ENCODE data around the gene TRPV3. TPM values are rescaled to one million over a fixed set of nuclear protein-coding genes. Genes with fewer than 3 reads are reported as not detected.
"Not testable (repeated sequence)": the region's sequence is repeated elsewhere in the genome, so short reads cannot be mapped to it uniquely, and the experiment has no call there.

Gene TRPV3
- total and polyA plus RNA-seq, 7 experiments from 2014 or later, result 0.15 to 0.64 (median 0.48) TPM; not detected in 4

DNA sequence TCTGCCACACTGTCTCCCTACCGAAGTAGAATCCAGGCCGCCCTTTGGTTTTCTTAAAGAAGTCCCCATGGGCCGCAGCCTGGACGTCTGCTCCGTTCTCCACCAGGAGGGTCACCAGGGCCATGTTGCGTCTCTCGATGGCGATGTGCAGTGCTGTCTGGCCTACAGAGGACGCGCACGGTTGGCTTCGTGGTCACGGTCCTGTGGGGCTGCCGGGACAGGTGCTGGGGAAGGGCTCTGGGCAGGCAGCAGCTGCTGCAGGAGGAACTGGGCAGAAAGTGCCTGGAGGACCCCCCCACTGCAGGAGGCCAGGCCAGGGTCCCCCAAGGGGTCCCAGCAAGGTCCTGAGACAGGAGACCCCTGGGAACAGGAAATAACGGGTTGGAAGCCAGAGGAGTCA lies 32.6 kb upstream of the TRPV3 start:
- ATAC-seq, result no peak
- ChIA-PET POLR2A (no interaction called here), CTCF (no interaction called here)
- no peak overlapping the region for H3K4me3 Mint-ChIP-seq
- H3K4me1 Mint-ChIP-seq, result peaks cover 0 to 2% (median 0%) of the 10 kb centered on the region in 7 donors
- Histone ChIP-seq H3K9me3 (ENCODE audit: control insufficient read depth in 2 of 3, low read length in 3 of 3) (no peaks in the 10 kb centered on the region), H3K27me3 (ENCODE audit: control insufficient read depth in 2 of 2, insufficient read depth in 2 of 2, low read length in 2 of 2) (no peaks in the 10 kb centered on the region), H3K27ac (ENCODE audit: low read depth, low read length) (no peak overlapping the region), H3K4me1 (ENCODE audit: control insufficient read depth in 2 of 2, insufficient read depth in 2 of 2, low read length in 2 of 2) (no peaks in the 10 kb centered on the region), H3K36me3 (ENCODE audit: control insufficient read depth in 2 of 3, insufficient read depth in 3 of 3, low read length in 3 of 3) (peaks cover 0 to 47% (median 0%) of the 10 kb centered on the region in 3 experiments), H3K4me3 (ENCODE audit: low read length) (no peak overlapping the region)
- no peak for DNase-seq
- no peaks in the 10 kb centered on the region for H3K9me3 Mint-ChIP-seq
- no peak overlapping the region for H3K27ac Mint-ChIP-seq
- H3K27me3 Mint-ChIP-seq, result no peaks in the 10 kb centered on the region
- intact Hi-C loops (cut with micrococcal nuclease), result no loop called here
- H3K36me3 Mint-ChIP-seq, result peaks cover 0 to 41% (median 5%) of the 10 kb centered on the region in 5 donors

DNA sequence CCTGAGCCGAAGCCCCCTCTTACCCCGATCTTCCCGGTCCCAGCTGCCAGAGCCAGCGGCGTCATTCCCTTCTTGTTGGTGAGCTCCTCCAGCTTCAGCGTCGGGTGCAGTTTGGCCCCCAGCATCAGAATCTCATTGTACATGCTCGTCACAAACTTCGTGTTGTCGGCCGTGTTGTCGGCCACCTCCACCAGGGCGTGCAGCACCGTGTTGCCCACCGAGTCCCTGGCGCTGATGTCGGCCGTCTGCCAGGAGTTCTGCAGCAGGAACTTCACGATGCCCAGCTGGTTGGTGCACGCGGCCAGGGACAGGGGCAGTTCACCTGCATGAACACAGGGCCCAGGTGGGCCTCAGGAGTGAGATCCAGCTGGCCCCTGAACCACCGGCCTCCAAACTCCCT lies 32.2 kb upstream of the TRPV3 start:
- H3K36me3 Mint-ChIP-seq, result peaks cover 0 to 42% (median 5%) of the 10 kb centered on the region in 5 donors
- peak overlapping the region in 1 of 9 donors; percentile 64 for H3K27ac Mint-ChIP-seq
- ATAC-seq (no peak), DNase-seq (no peak)
- H3K4me3 ChIP-seq (ENCODE audit: low read length), result no peak overlapping the region
- no peaks in the 10 kb centered on the region for H3K4me1 ChIP-seq (ENCODE audit: control insufficient read depth in 2 of 2, insufficient read depth in 2 of 2, low read length in 2 of 2)
- H3K27ac ChIP-seq (ENCODE audit: low read depth, low read length), result no peak overlapping the region
- no peaks in the 10 kb centered on the region for H3K27me3 Mint-ChIP-seq
- H3K9me3 ChIP-seq (ENCODE audit: control insufficient read depth in 2 of 3, low read length in 3 of 3), result no peaks in the 10 kb centered on the region
- H3K27me3 ChIP-seq (ENCODE audit: control insufficient read depth in 2 of 2, insufficient read depth in 2 of 2, low read length in 2 of 2), result no peaks in the 10 kb centered on the region
- intact Hi-C loops (cut with micrococcal nuclease), result no loop called here
- ChIA-PET CTCF (no interaction called here), POLR2A (no interaction called here)
- no peak overlapping the region for H3K4me3 Mint-ChIP-seq
- peaks cover 0 to 2% (median 0%) of the 10 kb centered on the region in 7 donors for H3K4me1 Mint-ChIP-seq
- H3K36me3 ChIP-seq (ENCODE audit: control insufficient read depth in 2 of 3, insufficient read depth in 3 of 3, low read length in 3 of 3), result peaks cover 0 to 47% (median 0%) of the 10 kb centered on the region in 3 experiments
- no peaks in the 10 kb centered on the region for H3K9me3 Mint-ChIP-seq

GRCh38 chr17:3585826-3586225 lies 28.2 kb upstream of the TRPV3 start:
- H3K27me3 Mint-ChIP-seq, result no peaks in the 10 kb centered on the region
- peaks cover 3 to 42% (median 5%) of the 10 kb centered on the region in 5 donors for H3K36me3 Mint-ChIP-seq
- CTCF ChIA-PET, result no interaction called here

GRCh38 chr17:3583456-3583855 lies 25.8 kb upstream of the TRPV3 start:
- Histone ChIP-seq H3K27ac (ENCODE audit: low read depth, low read length) (no peak overlapping the region), H3K36me3 (ENCODE audit: control insufficient read depth in 2 of 3, insufficient read depth in 3 of 3, low read length in 3 of 3) (peaks cover 0 to 21% (median 0%) of the 10 kb centered on the region in 3 experiments), H3K9me3 (ENCODE audit: control insufficient read depth in 2 of 3, low read length in 3 of 3) (no peaks in the 10 kb centered on the region), H3K4me3 (ENCODE audit: low read length) (no peak overlapping the region), H3K27me3 (ENCODE audit: control insufficient read depth in 2 of 2, insufficient read depth in 2 of 2, low read length in 2 of 2) (no peaks in the 10 kb centered on the region), H3K4me1 (ENCODE audit: control insufficient read depth in 2 of 2, insufficient read depth in 2 of 2, low read length in 2 of 2) (no peaks in the 10 kb centered on the region)
- ChIA-PET CTCF (no interaction called here), POLR2A (interaction anchor here (0.6 kb wide), 1 partner anchor 787 kb away, joined by 4 read pairs; no protein-coding TSS in a partner anchor)
- H3K4me1 Mint-ChIP-seq, result peaks cover 0 to 2% (median 0%) of the 10 kb centered on the region in 7 donors
- no peak overlapping the region for H3K27ac Mint-ChIP-seq
- H3K9me3 Mint-ChIP-seq, result peaks cover 0 to 2% (median 0%) of the 10 kb centered on the region in 11 donors
- intact Hi-C loops (cut with micrococcal nuclease), result no loop called here
- peaks cover 0 to 34% (median 11%) of the 10 kb centered on the region in 5 donors for H3K36me3 Mint-ChIP-seq
- DNase-seq (no peak), ATAC-seq (no peak)
- H3K27me3 Mint-ChIP-seq, result no peaks in the 10 kb centered on the region
- H3K4me3 Mint-ChIP-seq, result no peak overlapping the region

More at GRCh38 chr17:3585826-3586225, 28.2 kb upstream of the TRPV3 start:
- peaks cover 0 to 2% (median 0%) of the 10 kb centered on the region in 7 donors for H3K4me1 Mint-ChIP-seq
- Histone ChIP-seq H3K27me3 (ENCODE audit: control insufficient read depth in 2 of 2, insufficient read depth in 2 of 2, low read length in 2 of 2) (no peaks in the 10 kb centered on the region), H3K4me3 (ENCODE audit: low read length) (no peak overlapping the region), H3K4me1 (ENCODE audit: control insufficient read depth in 2 of 2, insufficient read depth in 2 of 2, low read length in 2 of 2) (no peaks in the 10 kb centered on the region), H3K27ac (ENCODE audit: low read depth, low read length) (no peak overlapping the region), H3K9me3 (ENCODE audit: control insufficient read depth in 2 of 3, low read length in 3 of 3) (no peaks in the 10 kb centered on the region), H3K36me3 (ENCODE audit: control insufficient read depth in 2 of 3, insufficient read depth in 3 of 3, low read length in 3 of 3) (peaks cover 0 to 38% (median 0%) of the 10 kb centered on the region in 3 experiments)
- intact Hi-C loops (cut with micrococcal nuclease), result no loop called here
- no peak for ATAC-seq
- POLR2A ChIA-PET, result no interaction called here
- H3K27ac Mint-ChIP-seq, result no peak overlapping the region
- DNase-seq, result no peak
- H3K4me3 Mint-ChIP-seq, result no peak overlapping the region
- H3K9me3 Mint-ChIP-seq, result no peaks in the 10 kb centered on the region

- H3K4me3 ChIP-seq (ENCODE audit: low read length), result no peak overlapping the region
Measured at GRCh38 chr17:3582915-3583314, 25.3 kb upstream of the TRPV3 start.

GRCh38 chr17:3578667-3579066 lies 21.1 kb upstream of the TRPV3 start:
- H3K9me3 Mint-ChIP-seq; ATAC-seq; H3K27me3 Mint-ChIP-seq; DNase-seq; intact Hi-C loops (cut with micrococcal nuclease); POLR2A ChIA-PET; H3K36me3 ChIP-seq (ENCODE audit: control insufficient read depth in 2 of 3, insufficient read depth in 3 of 3, low read length in 3 of 3); H3K9me3 ChIP-seq (ENCODE audit: control insufficient read depth in 2 of 3, low read length in 3 of 3); H3K4me3 ChIP-seq (ENCODE audit: low read length); H3K27ac ChIP-seq (ENCODE audit: low read depth, low read length); H3K27me3 ChIP-seq (ENCODE audit: control insufficient read depth in 2 of 2, insufficient read depth in 2 of 2, low read length in 2 of 2); H3K4me1 ChIP-seq (ENCODE audit: control insufficient read depth in 2 of 2, insufficient read depth in 2 of 2, low read length in 2 of 2); H3K27ac Mint-ChIP-seq; H3K4me3 Mint-ChIP-seq; H3K4me1 Mint-ChIP-seq; CTCF ChIA-PET: not testable (repeated sequence)
- H3K36me3 Mint-ChIP-seq, result peaks cover 0 to 20% (median 11%) of the 10 kb centered on the region in 5 donors

More at GRCh38 chr17:3582915-3583314, 25.3 kb upstream of the TRPV3 start:
- POLR2A ChIA-PET, result interaction anchor here (0.6 kb wide), 1 partner anchor 786 kb away, joined by 4 read pairs; no protein-coding TSS in a partner anchor
- Histone ChIP-seq H3K27ac (ENCODE audit: low read depth, low read length) (no peak overlapping the region), H3K4me1 (ENCODE audit: control insufficient read depth in 2 of 2, insufficient read depth in 2 of 2, low read length in 2 of 2) (no peaks in the 10 kb centered on the region), H3K9me3 (ENCODE audit: control insufficient read depth in 2 of 3, low read length in 3 of 3) (no peaks in the 10 kb centered on the region), H3K27me3 (ENCODE audit: control insufficient read depth in 2 of 2, insufficient read depth in 2 of 2, low read length in 2 of 2) (no peaks in the 10 kb centered on the region), H3K36me3 (ENCODE audit: control insufficient read depth in 2 of 3, insufficient read depth in 3 of 3, low read length in 3 of 3) (peaks cover 0 to 17% (median 0%) of the 10 kb centered on the region in 3 experiments)
- CTCF ChIA-PET, result no interaction called here
- ATAC-seq (no peak), DNase-seq (no peak)
- Mint-ChIP-seq H3K27me3 (no peaks in the 10 kb centered on the region), H3K4me3 (no peak overlapping the region), H3K9me3 (peaks cover 0 to 2% (median 0%) of the 10 kb centered on the region in 11 donors), H3K36me3 (peaks cover 0 to 33% (median 11%) of the 10 kb centered on the region in 5 donors), H3K27ac (no peak overlapping the region), H3K4me1 (peaks cover 0 to 2% (median 0%) of the 10 kb centered on the region in 7 donors)
- intact Hi-C loops (cut with micrococcal nuclease), result no loop called here

GRCh38 chr17:3576970-3577369 lies 19.4 kb upstream of the TRPV3 start:
- ATAC-seq (no peak), DNase-seq (no peak)
- H3K36me3 ChIP-seq (ENCODE audit: control insufficient read depth in 2 of 3, insufficient read depth in 3 of 3, low read length in 3 of 3), result peaks cover 0 to 3% (median 0%) of the 10 kb centered on the region in 3 experiments
- H3K4me3 ChIP-seq (ENCODE audit: low read length), result no peak overlapping the region
- intact Hi-C loops (cut with micrococcal nuclease), result no loop called here
- ChIA-PET POLR2A (no interaction called here), CTCF (no interaction called here)
- H3K4me1 Mint-ChIP-seq, result no peaks in the 10 kb centered on the region
- peaks cover 0 to 15% (median 7%) of the 10 kb centered on the region in 5 donors for H3K36me3 Mint-ChIP-seq
- peaks cover 0 to 2% (median 0%) of the 10 kb centered on the region in 11 donors for H3K9me3 Mint-ChIP-seq
- no peak overlapping the region for H3K4me3 Mint-ChIP-seq
- no peaks in the 10 kb centered on the region for H3K9me3 ChIP-seq (ENCODE audit: control insufficient read depth in 2 of 3, low read length in 3 of 3)
- no peaks in the 10 kb centered on the region for H3K27me3 Mint-ChIP-seq
- no peaks in the 10 kb centered on the region for H3K4me1 ChIP-seq (ENCODE audit: control insufficient read depth in 2 of 2, insufficient read depth in 2 of 2, low read length in 2 of 2)
- no peaks in the 10 kb centered on the region for H3K27me3 ChIP-seq (ENCODE audit: control insufficient read depth in 2 of 2, insufficient read depth in 2 of 2, low read length in 2 of 2)
- no peak overlapping the region for H3K27ac Mint-ChIP-seq
- no peak overlapping the region for H3K27ac ChIP-seq (ENCODE audit: low read depth, low read length)
